ENCODE measurements around the gene KRT33B. TPM values are rescaled to one million over a fixed set of nuclear protein-coding genes. Genes with fewer than 3 reads are reported as not detected.

The KRT33B gene
- total and polyA plus RNA-seq, 2 of the 8 experiments (the other 6 are each of a cell fraction or from before 2014, with no cell fraction given) = not detected

GRCh38 chr17:41325126-41325525 is 44.5 kb downstream of the KRT33B start (continued):
- TF ChIP-seq TCF12 (IDR thresholded peaks at IDR 0.05; ENCODE audit: low read depth, low read length) = no peak
- TF ChIP-seq SIX5 (IDR thresholded peaks at IDR 0.05; ENCODE audit: low read depth, low read length) = no peak
- TF ChIP-seq, protein P1, sequence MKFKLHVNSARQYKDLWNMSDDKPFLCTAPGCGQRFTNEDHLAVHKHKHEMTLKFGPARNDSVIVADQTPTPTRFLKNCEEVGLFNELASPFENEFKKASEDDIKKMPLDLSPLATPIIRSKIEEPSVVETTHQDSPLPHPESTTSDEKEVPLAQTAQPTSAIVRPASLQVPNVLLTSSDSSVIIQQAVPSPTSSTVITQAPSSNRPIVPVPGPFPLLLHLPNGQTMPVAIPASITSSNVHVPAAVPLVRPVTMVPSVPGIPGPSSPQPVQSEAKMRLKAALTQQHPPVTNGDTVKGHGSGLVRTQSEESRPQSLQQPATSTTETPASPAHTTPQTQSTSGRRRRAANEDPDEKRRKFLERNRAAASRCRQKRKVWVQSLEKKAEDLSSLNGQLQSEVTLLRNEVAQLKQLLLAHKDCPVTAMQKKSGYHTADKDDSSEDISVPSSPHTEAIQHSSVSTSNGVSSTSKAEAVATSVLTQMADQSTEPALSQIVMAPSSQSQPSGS (IDR thresholded peaks at IDR 0.05; ENCODE audit: low read length) = no peak
- no peak for TF ChIP-seq BCL11A (IDR thresholded peaks at IDR 0.05; ENCODE audit: low read depth in 2 of 2, low read length in 2 of 2)
- no peak for TF ChIP-seq CHD7 (IDR thresholded peaks at IDR 0.05; ENCODE audit: insufficient replicate concordance, low read length)
- TF ChIP-seq YY1 (IDR thresholded peaks at IDR 0.05; ENCODE audit: low read depth, low read length) = no peak
- no peak for TF ChIP-seq POU5F1 (IDR thresholded peaks at IDR 0.05; ENCODE audit: low read depth, low read length)
